Neuronal stem cell (in vitro differentiated cells): Measurements from ENCODE around the gene ARHGEF10L.
A peak's percentile ranks its signal among the peaks of the same experiment; 100 is the strongest.

Experiments
- DNase-seq: peaks from one replicate; pipeline ENCODE4 v3.0.0-alpha.2; 2013; ENCODE audit warnings: low spot score
- H2AFZ ChIP-seq: one replicate; pipeline ENCODE4 v1.6.1; 2013; ENCODE audit warnings: mild to moderate bottlenecking, low read length, inconsistent platforms
- H2AK5ac ChIP-seq: 2 replicates; pipeline ENCODE4 v1.6.1; 2013; ENCODE audit warnings: low read depth, mild to moderate bottlenecking, inconsistent platforms, low read length, moderate library complexity, mixed read lengths
- H2BK120ac ChIP-seq: 2 replicates; pipeline ENCODE4 v1.6.1; 2013; ENCODE audit warnings: low read depth, mild to moderate bottlenecking, inconsistent platforms, low read length, moderate library complexity, mixed read lengths
- H2BK12ac ChIP-seq: one replicate; pipeline ENCODE4 v1.6.1; 2013; ENCODE audit warnings: low read length, inconsistent platforms
- H2BK15ac ChIP-seq: 2 replicates; pipeline ENCODE4 v1.6.1; 2013; ENCODE audit warnings: mild to moderate bottlenecking, low read length, inconsistent platforms, mixed read lengths
- H2BK5ac ChIP-seq: one replicate; pipeline ENCODE4 v1.6.1; 2013; ENCODE audit warnings: inconsistent platforms, mild to moderate bottlenecking, low read length, moderate library complexity
- H3K14ac ChIP-seq: one replicate; pipeline ENCODE4 v1.6.1; 2013; ENCODE audit warnings: low read length, inconsistent platforms
- H3K18ac ChIP-seq: 2 replicates; pipeline ENCODE4 v1.6.1; 2013; ENCODE audit warnings: low read length, inconsistent platforms
- H3K23ac ChIP-seq: 2 replicates; pipeline ENCODE4 v1.6.1; 2013; ENCODE audit warnings: low read depth, mild to moderate bottlenecking, mixed read lengths, low read length, inconsistent platforms; ENCODE audit not compliant: poor library complexity
- H3K27ac ChIP-seq: replicated peaks from 3 replicates; pipeline ENCODE4 v1.5.1; 2013; ENCODE audit warnings: low read length, inconsistent platforms
- H3K27me3 ChIP-seq, 3 experiments: 2 replicates each; pipeline ENCODE4 v1.6.1; 2013; ENCODE audit warnings: low read length in 3 of 3, mild to moderate bottlenecking in 2 of 3, inconsistent platforms in 1 of 3, low read depth in 1 of 3, mixed read lengths in 1 of 3, moderate library complexity in 1 of 3; ENCODE audit not compliant: control insufficient read depth in 3 of 3, insufficient read depth in 3 of 3
- H3K36me3 ChIP-seq, 2 donors: replicated peaks in 1 of 2; 2 replicates each; pipeline ENCODE4 v1.6.1; 2013; ENCODE audit warnings: low read length in 2 of 2; ENCODE audit not compliant: control insufficient read depth in 2 of 2, insufficient read depth in 2 of 2
- H3K4ac ChIP-seq: 2 replicates; pipeline ENCODE4 v1.6.1; 2013; ENCODE audit warnings: inconsistent platforms, mild to moderate bottlenecking, low read length, moderate library complexity
- H3K4me1 ChIP-seq, 2 donors: 1 replicate in 1 of 2; 2 replicates in 1 of 2; pipeline ENCODE4 v1.6.1; 2013; ENCODE audit warnings: low read length in 2 of 2, low read depth in 1 of 2; ENCODE audit not compliant: control insufficient read depth in 2 of 2, insufficient read depth in 1 of 2
- H3K4me2 ChIP-seq: one replicate; pipeline ENCODE4 v1.6.1; 2013; ENCODE audit warnings: mild to moderate bottlenecking, low read length, inconsistent platforms; ENCODE audit not compliant: insufficient read depth, poor library complexity, severe bottlenecking
- H3K4me3 ChIP-seq, 2 donors: 2 replicates each; pipeline ENCODE4 v1.5.1; 2013; ENCODE audit warnings: low read length in 2 of 2, mild to moderate bottlenecking in 2 of 2, inconsistent platforms in 1 of 2, moderate library complexity in 1 of 2
- H3K79me1 ChIP-seq: one replicate; pipeline ENCODE4 v1.6.1; 2013; ENCODE audit warnings: low read depth, mild to moderate bottlenecking, inconsistent platforms, low read length, moderate library complexity
- H3K9ac ChIP-seq: one replicate; pipeline ENCODE4 v1.6.1; 2013; ENCODE audit warnings: mild to moderate bottlenecking, low read depth, low read length, inconsistent platforms; ENCODE audit not compliant: poor library complexity
- H3K9me3 ChIP-seq, 2 donors: replicated peaks in 1 of 2; 2 replicates each; pipeline versions ENCODE3 to v1.6.1; 2013; ENCODE audit warnings: low read length in 2 of 2, mild to moderate bottlenecking in 2 of 2, inconsistent platforms in 1 of 2, low read depth in 1 of 2, mixed read lengths in 1 of 2, moderate library complexity in 1 of 2; ENCODE audit not compliant: control insufficient read depth in 2 of 2, insufficient read depth in 1 of 2
- H4K8ac ChIP-seq: one replicate; pipeline ENCODE4 v1.6.1; 2013; ENCODE audit warnings: low read depth, mild to moderate bottlenecking, inconsistent platforms, low read length, moderate library complexity
- H4K91ac ChIP-seq: one replicate; pipeline ENCODE4 v1.6.1; 2013; ENCODE audit warnings: low read length, low read depth, mild to moderate bottlenecking, inconsistent platforms; ENCODE audit not compliant: poor library complexity
- WGBS, 2 donors: extraction: QIAGEN DNeasy Blood & Tissue Kit; methylation state at CpG; one replicate each; pipeline ENCODE4 v1.1.7; 2013; ENCODE audit warnings: missing lambda C conversion rate in 2 of 2, mixed read lengths in 1 of 2; ENCODE audit not compliant: insufficient read length in 2 of 2, insufficient replicate concordance in 1 of 2; ENCODE audit errors: extremely low coverage in 2 of 2; 5-methylcytosine and 5-hydroxymethylcytosine counted together

ARHGEF10L gene

DNA sequence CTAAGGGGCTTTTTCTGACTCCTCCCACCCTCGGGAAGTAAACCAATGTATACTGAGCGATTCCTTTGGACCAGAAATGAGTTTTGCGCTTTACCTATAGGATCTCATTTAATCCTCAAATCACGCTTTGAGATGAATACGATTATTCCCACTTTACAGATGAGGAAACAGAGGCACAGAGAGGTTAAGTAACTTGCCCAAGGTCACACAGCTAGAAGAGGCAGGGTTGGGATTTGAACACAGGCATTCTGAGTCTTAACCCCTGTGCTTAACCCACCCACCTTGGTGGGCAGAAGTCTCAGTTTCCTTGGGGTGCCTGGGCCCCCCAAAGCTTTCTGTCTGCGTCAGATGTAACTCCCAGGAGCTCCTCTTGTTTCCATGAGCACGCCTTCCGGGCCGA is 129.8 kb downstream of the ARHGEF10L start:
- Histone ChIP-seq H3K4ac (no peak overlapping the region), H3K9me3 (no peaks in the 10 kb centered on the region), H3K18ac (no peak overlapping the region), H2BK12ac (no peak overlapping the region), H3K9ac (no peak overlapping the region), H3K27me3 (no peaks in the 10 kb centered on the region), H3K4me2 (no peak overlapping the region), H2AFZ (no peak overlapping the region), H3K36me3 (peaks cover 14 to 38% of the 10 kb centered on the region in 2 donors), H3K14ac (no peak overlapping the region), H2AK5ac (no peak overlapping the region), H4K91ac (no peak overlapping the region), H3K27ac (no peak overlapping the region), H4K8ac (no peak overlapping the region), H2BK5ac (no peak overlapping the region), H3K23ac (no peak overlapping the region), H3K79me1 (peaks cover 5% of the 10 kb centered on the region), H3K4me3 (no peak overlapping the region), H2BK15ac (no peak overlapping the region), H2BK120ac (no peak overlapping the region), H3K4me1 (peaks cover 28% of the 10 kb centered on the region in 2 donors)
- DNase-seq = no peak
- no CpG with 5 or more reads among the region's 9 CpGs for WGBS, 2 donors

DNA sequence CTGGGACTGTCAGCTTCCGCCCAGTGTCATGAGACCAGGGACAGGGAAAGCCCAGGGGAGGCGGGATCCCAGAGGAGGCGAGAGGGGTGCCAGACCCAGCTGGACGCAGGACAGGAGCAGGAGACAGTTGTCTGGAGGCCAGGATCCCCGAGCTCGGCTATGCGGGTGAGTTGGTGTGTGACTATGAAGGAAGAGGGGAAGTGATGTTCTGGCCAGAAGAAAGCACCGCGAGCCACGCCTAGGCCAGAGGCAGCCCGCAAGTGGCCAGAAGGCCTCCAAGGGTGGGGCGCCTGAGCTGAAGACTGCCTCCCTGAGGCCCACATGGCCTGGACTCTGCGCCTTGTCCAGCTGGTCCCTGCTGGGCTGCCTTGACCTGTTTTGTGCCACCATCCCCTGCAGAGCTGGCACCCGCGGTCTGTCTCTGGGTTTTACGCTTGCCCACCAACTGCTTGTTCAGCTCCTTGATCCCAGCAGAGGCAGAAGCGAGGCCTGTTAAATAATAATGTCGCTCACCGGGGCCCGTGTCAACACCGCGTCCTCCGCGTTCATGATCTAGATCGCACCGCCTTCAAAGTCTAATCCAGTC is 130.5 kb downstream of the ARHGEF10L start:
- H2BK120ac ChIP-seq = no peak overlapping the region
- H3K36me3 ChIP-seq = peaks cover 8 to 32% of the 10 kb centered on the region in 2 donors
- no peak overlapping the region for H4K91ac ChIP-seq
- H3K79me1 ChIP-seq = peaks cover 5% of the 10 kb centered on the region
- H3K14ac ChIP-seq = no peak overlapping the region
- H3K9me3 ChIP-seq = no peaks in the 10 kb centered on the region
- H3K9ac ChIP-seq = no peak overlapping the region
- no peak overlapping the region for H3K4ac ChIP-seq
- H3K4me3 ChIP-seq = no peak overlapping the region
- no peak overlapping the region for H2BK12ac ChIP-seq
- H3K4me1 ChIP-seq = peaks cover 28% of the 10 kb centered on the region in 2 donors
- no peak overlapping the region for H3K23ac ChIP-seq
- no peak overlapping the region for H2AK5ac ChIP-seq
- no peaks in the 10 kb centered on the region for H3K27me3 ChIP-seq
- H2BK5ac ChIP-seq = no peak overlapping the region
- peak overlapping the region; percentile 54 for H3K18ac ChIP-seq
- H2BK15ac ChIP-seq = no peak overlapping the region
- H3K4me2 ChIP-seq = no peak overlapping the region
- no peak overlapping the region for H3K27ac ChIP-seq
- H2AFZ ChIP-seq = no peak overlapping the region
- WGBS, 2 donors = no CpG with 5 or more reads among the region's 26 CpGs
- DNase-seq = no peak
- no peak overlapping the region for H4K8ac ChIP-seq

DNA sequence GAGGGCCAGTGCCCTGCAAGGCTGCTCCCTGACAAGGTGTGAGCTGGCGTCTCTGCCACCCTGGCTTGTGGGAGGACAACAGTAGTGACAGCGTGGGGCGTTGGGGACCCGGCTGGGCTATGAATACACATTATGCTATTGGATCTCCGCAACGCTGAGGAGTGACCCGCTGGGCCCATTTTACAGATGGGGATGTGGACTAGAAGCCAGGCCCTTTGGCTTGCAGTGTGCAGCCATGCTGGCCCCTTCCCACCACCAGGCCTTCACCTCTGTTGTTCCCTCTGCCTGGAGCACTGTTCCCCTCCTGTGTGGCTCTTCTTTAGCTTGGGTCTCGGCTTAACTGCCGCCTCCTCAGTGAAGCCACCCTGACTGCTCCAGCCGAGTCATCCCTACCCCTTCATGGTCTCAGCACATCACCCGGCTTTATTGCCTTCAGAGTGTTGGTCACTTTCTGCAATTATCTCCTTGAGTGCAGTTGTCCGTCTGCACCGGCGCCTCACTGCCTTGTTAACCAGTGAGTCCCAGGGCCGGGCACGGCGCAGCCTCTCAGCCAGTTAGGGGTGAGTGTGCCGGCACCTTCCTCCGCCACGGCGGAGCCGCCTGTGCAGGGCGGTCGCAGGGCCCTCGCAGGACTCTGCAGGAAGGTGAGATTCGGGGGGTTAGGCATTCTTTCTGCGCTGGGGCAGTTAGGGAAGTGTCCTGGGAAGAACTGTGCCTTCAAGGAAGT is 131.3 kb downstream of the ARHGEF10L start:
- H3K4ac ChIP-seq = no peak overlapping the region
- no peak overlapping the region for H3K23ac ChIP-seq
- no peak overlapping the region for H3K4me2 ChIP-seq
- H4K8ac ChIP-seq = no peak overlapping the region
- peak overlapping the region; percentile 92 for H2AK5ac ChIP-seq
- no peak overlapping the region for H3K4me3 ChIP-seq
- no peak overlapping the region for H4K91ac ChIP-seq
- H3K27ac ChIP-seq = peak overlapping the region; percentile 52
- H3K14ac ChIP-seq = peak overlapping the region; percentile 67
- peaks cover 9% of the 10 kb centered on the region for H3K79me1 ChIP-seq
- peak overlapping the region; percentile 95 for H2BK5ac ChIP-seq
- DNase-seq = no peak
- peak overlapping the region; percentile 72 for H3K18ac ChIP-seq
- peak overlapping the region; percentile 80 for H2AFZ ChIP-seq
- no peak overlapping the region for H2BK12ac ChIP-seq
- H3K4me1 ChIP-seq = peaks cover 28 to 29% of the 10 kb centered on the region in 2 donors
- peaks cover 4 to 24% of the 10 kb centered on the region in 2 donors for H3K36me3 ChIP-seq
- no peak overlapping the region for H2BK120ac ChIP-seq
- H3K27me3 ChIP-seq = peaks cover 0 to 3% (median 0%) of the 10 kb centered on the region in 3 experiments
- no CpG with 5 or more reads among the region's 27 CpGs for WGBS, 2 donors
- peak overlapping the region; percentile 74 for H3K9ac ChIP-seq
- H2BK15ac ChIP-seq = no peak overlapping the region
- H3K9me3 ChIP-seq = no peaks in the 10 kb centered on the region

DNA sequence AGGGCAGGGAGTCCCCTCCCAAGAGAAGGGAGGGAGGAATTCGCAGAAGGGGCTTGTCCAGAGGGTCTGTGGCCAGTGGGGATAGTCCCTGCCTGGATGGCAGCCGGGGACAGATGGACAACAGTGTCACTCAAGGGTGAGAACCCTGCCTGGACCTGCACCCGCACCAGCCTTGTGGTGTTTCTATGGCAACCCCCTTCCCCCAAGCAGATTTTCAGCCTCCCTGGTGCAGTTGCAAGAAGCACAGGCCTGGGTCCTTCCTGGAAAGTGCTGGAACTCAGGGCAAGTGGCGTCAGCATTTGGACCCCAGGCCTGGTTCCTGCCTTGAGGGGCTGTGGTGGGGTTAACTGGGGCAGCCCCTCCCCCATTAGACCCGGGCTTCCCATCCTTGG is 131.8 kb downstream of the ARHGEF10L start:
- H3K4ac ChIP-seq = no peak overlapping the region
- H2BK12ac ChIP-seq = no peak overlapping the region
- H3K36me3 ChIP-seq = peaks cover 6 to 18% of the 10 kb centered on the region in 2 donors
- no CpG with 5 or more reads among the region's 5 CpGs for WGBS, 2 donors
- H3K9ac ChIP-seq = peak overlapping the region; percentile 32
- peak overlapping the region; percentile 95 for H2BK5ac ChIP-seq
- peak overlapping the region; percentile 92 for H2AK5ac ChIP-seq
- H3K4me1 ChIP-seq = peaks cover 28 to 29% of the 10 kb centered on the region in 2 donors
- no peak for DNase-seq
- peak overlapping the region; percentile 15 for H3K18ac ChIP-seq
- H3K9me3 ChIP-seq = no peaks in the 10 kb centered on the region
- no peak overlapping the region for H3K4me3 ChIP-seq
- H4K91ac ChIP-seq = no peak overlapping the region
- no peak overlapping the region for H3K23ac ChIP-seq
- H3K4me2 ChIP-seq = no peak overlapping the region
- H3K27me3 ChIP-seq = peaks cover 0 to 3% (median 0%) of the 10 kb centered on the region in 3 experiments
- peak overlapping the region; percentile 52 for H3K27ac ChIP-seq
- H3K14ac ChIP-seq = no peak overlapping the region
- no peak overlapping the region for H4K8ac ChIP-seq
- no peak overlapping the region for H2BK120ac ChIP-seq
- H3K79me1 ChIP-seq = peaks cover 13% of the 10 kb centered on the region
- H2AFZ ChIP-seq = peak overlapping the region; percentile 80
- H2BK15ac ChIP-seq = no peak overlapping the region
